A549 (cell line): ENCODE results near the gene CHAD. TPM values are rescaled to one million over a fixed set of nuclear protein-coding genes. Genes with fewer than 3 reads are reported as not detected.
A peak's percentile ranks its signal among the peaks of the same experiment; 100 is the strongest.

ENCODE experiments used
- ATAC-seq, 2 experiments: fragments of 200-7000 bp in 1 of 2; fragments of >200 bp in 1 of 2; cut with Nextera tagmentation in 1 of 2; cut with Tn5 transposase in 1 of 2; 3 replicates each; pipeline versions ENCODE4 v1.8.0 to v1.9.1; 2018 to 2020; ENCODE audit warnings: mild to moderate bottlenecking in 1 of 2, moderate library complexity in 1 of 2
- CTCF ChIA-PET: fragments of 300-600 bp; sonication (Branson Sonifier 250); formaldehyde crosslinking; extraction: SDS; loops from one replicate; lab custom pipeline; 2021; ENCODE audit warnings: antibody characterized with exemption, inconsistent platforms; lab: Yijun Ruan, JAX
- POLR2A ChIA-PET: fragments of 350-600 bp; formaldehyde crosslinking; extraction: SDS; loops from one replicate; lab custom pipeline; 2021; ENCODE audit warnings: antibody characterized with exemption, inconsistent platforms; lab: Yijun Ruan, JAX
- DNase-seq, 2 experiments: peaks; one replicate each; pipeline versions ENCODE4 v3.0.0 to v3.0.0-alpha.2; 2011 to 2016; ENCODE audit warnings: low read depth in 1 of 2, low spot score in 1 of 2
- FAIRE-seq: peaks from 2 replicates; lab custom pipeline; 2011; peaks lifted over from hg19 to GRCh38; lab: Jason Lieb, UNC
- H3K27ac ChIP-seq, 2 experiments: fragments of >200 bp; sonication (Bioruptor Twin); formaldehyde crosslinking; 3 replicates each; pipeline ENCODE4 v1.5.1; 2016 to 2017
- H3K4me1 ChIP-seq: fragments of >200 bp; sonication (Bioruptor Twin); formaldehyde crosslinking; 3 replicates; pipeline ENCODE4 v1.6.1; 2016
- H3K4me2 ChIP-seq: fragments of >200 bp; sonication (Bioruptor Twin); formaldehyde crosslinking; 3 replicates; pipeline ENCODE4 v1.6.1; 2016
- H3K4me3 ChIP-seq: fragments of >200 bp; sonication (Bioruptor Twin); formaldehyde crosslinking; 3 replicates; pipeline ENCODE4 v1.5.1; 2016
- H3K9me3 ChIP-seq: fragments of >200 bp; sonication (Bioruptor Twin); formaldehyde crosslinking; 3 replicates; pipeline ENCODE4 v1.6.1; 2016
- CBX8 ChIP-seq: fragments of 200-600 bp; sonication (generic); IDR thresholded peaks from 2 replicates; pipeline ENCODE4 v1.6.1; 2016
- CEBPB ChIP-seq, 2 experiments: fragments of >200 bp in 1 of 2; sonication (Bioruptor Twin) in 1 of 2; formaldehyde crosslinking in 1 of 2; IDR thresholded peaks; 2 replicates each; pipeline ENCODE4 v1.6.1; 2012 to 2016
- CTCF ChIP-seq: fragments of >200 bp; sonication (Bioruptor Twin); formaldehyde crosslinking; IDR thresholded peaks from 3 replicates; pipeline ENCODE4 v1.5.1; 2016
- E2F6 ChIP-seq: IDR thresholded peaks from 2 replicates; pipeline ENCODE4 v1.6.1; 2012; ENCODE audit warnings: low read depth, borderline replicate concordance
- EHF ChIP-seq: fragments of 250-450 bp; sonication (Bioruptor Pico); IDR thresholded peaks from 2 replicates; pipeline ENCODE4 v1.5.0; 2020; ENCODE audit warnings: mild to moderate bottlenecking
- EP300 ChIP-seq, 2 experiments: fragments of >200 bp; sonication (Bioruptor Twin); formaldehyde crosslinking; IDR thresholded peaks; 2 replicates in 1 of 2; 3 replicates in 1 of 2; pipeline ENCODE4 v1.6.1; 2016 to 2017
- ESRRA ChIP-seq: fragments of 150-350 bp; IDR thresholded peaks from 2 replicates; pipeline ENCODE4 v1.6.1; 2014; ENCODE audit warnings: mild to moderate bottlenecking, low read length, borderline replicate concordance
- HEYL ChIP-seq: fragments of 250-450 bp; sonication (Bioruptor Pico); IDR thresholded peaks from 2 replicates; pipeline ENCODE4 v1.8.0; 2021; ENCODE audit warnings: mild to moderate bottlenecking, moderate library complexity
- HMGXB4 ChIP-seq: fragments of 250-450 bp; sonication (Bioruptor Pico); IDR thresholded peaks from 2 replicates; pipeline ENCODE4 v1.5.0; 2021; ENCODE audit warnings: mild to moderate bottlenecking, moderate library complexity, borderline replicate concordance
- HOXB5 ChIP-seq: fragments of 250-450 bp; sonication (Bioruptor Pico); IDR thresholded peaks from 2 replicates; pipeline ENCODE4 v1.5.0; 2020; ENCODE audit warnings: mild to moderate bottlenecking, moderate library complexity
- JUN ChIP-seq, 2 experiments: fragments of >200 bp; sonication (Bioruptor Twin); formaldehyde crosslinking; IDR thresholded peaks; 2 replicates in 1 of 2; 3 replicates in 1 of 2; pipeline ENCODE4 v1.6.1; 2016 to 2017
- JUNB ChIP-seq: fragments of >200 bp; sonication (Bioruptor Twin); formaldehyde crosslinking; IDR thresholded peaks from 2 replicates; pipeline ENCODE4 v1.6.1; 2016
- KDM1A ChIP-seq: fragments of 200-600 bp; sonication (generic); IDR thresholded peaks from 2 replicates; pipeline ENCODE4 v1.6.1; 2016; ENCODE audit warnings: low read depth, mild to moderate bottlenecking
- MAX ChIP-seq: IDR thresholded peaks from 2 replicates; pipeline ENCODE4 v1.6.1; 2012
- MYC ChIP-seq: IDR thresholded peaks from 2 replicates; pipeline ENCODE4 v1.6.1; 2012; ENCODE audit warnings: mild to moderate bottlenecking, inconsistent platforms, low read length, improper control_type of control experiment, borderline replicate concordance
- PHF8 ChIP-seq: fragments of 200-600 bp; sonication (generic); IDR thresholded peaks from 2 replicates; pipeline ENCODE4 v1.6.1; 2016; ENCODE audit warnings: low read depth, mild to moderate bottlenecking, antibody characterized with exemption, moderate library complexity, borderline replicate concordance
- POLR2A ChIP-seq: IDR thresholded peaks from 2 replicates; pipeline ENCODE4 v1.6.1; 2012; ENCODE audit warnings: mild to moderate bottlenecking, low read length
- RAD21 ChIP-seq, 2 experiments: fragments of >200 bp in 1 of 2; sonication (Bioruptor Twin) in 1 of 2; formaldehyde crosslinking in 1 of 2; IDR thresholded peaks in 1 of 2; conservative IDR thresholded peaks in 1 of 2; 2 replicates in 1 of 2; 3 replicates in 1 of 2; pipeline ENCODE4 v1.6.1; 2012 to 2018; ENCODE audit warnings: inconsistent platforms in 1 of 2
- RARB ChIP-seq: fragments of 250-450 bp; sonication (Bioruptor Pico); IDR thresholded peaks from 2 replicates; pipeline ENCODE4 v1.8.0; 2021; ENCODE audit warnings: mild to moderate bottlenecking, moderate library complexity
- RFX5 ChIP-seq: fragments of 450-650 bp; IDR thresholded peaks from 2 replicates; pipeline ENCODE4 v1.7.1; 2014; ENCODE audit warnings: antibody characterized with exemption, mild to moderate bottlenecking, moderate library complexity
- WGBS: methylation state at CpG from one replicate; pipeline ENCODE4 v1.1.6; 2017; ENCODE audit errors: missing lambda C conversion rate; 5-methylcytosine and 5-hydroxymethylcytosine counted together
- polyA plus RNA-seq, 4 experiments: library from polyadenylated mRNA; depleted of rRNA in 3 of 4; stranded (reverse); fragments of >200 nt; fragmentation: RNase III in 1 of 4; extraction: RNeasy Plus Mini Kit Qiagen cat#74134 plus additional on column Dnase treatment in 1 of 4; gene quantifications; 2 replicates in 3 of 4; 3 replicates in 1 of 4; pipeline ENCODE4 v1.2.3, GENCODE V29; 2011 to 2017
- TF ChIP-seq, protein P1 (sequence below): fragments of 250-450 bp; sonication (Bioruptor Pico); IDR thresholded peaks from 2 replicates; pipeline ENCODE4 v1.5.0; 2020; ENCODE audit warnings: low read depth, mild to moderate bottlenecking, moderate library complexity

CHAD gene
- polyA plus RNA-seq, 2 of the 4 experiments (the other 2 are of a cell fraction): not detected

DNA sequence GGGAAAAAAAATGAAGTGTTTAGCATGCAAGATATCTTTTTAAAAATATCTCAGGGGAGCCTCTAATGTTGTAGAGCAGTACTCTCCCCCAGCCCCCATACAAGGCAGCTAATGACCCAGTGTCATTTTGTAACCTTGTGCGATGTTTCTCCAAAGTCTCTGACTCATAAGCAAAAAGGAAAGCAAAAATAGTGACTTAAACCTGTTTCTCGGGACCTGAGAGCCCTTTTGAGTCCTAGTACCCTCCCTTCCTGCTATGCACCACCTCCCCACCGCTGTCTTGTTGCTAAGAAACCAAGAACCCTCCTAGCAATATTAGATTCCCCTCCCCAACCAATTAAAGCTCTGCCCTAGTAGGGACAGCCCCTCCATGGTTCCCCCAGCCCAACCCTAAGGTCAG is 42.4 kb upstream of the CHAD start:
- H3K27ac ChIP-seq: no peak overlapping the region
- no peak for TF ChIP-seq RAD21 (conservative IDR thresholded peaks at IDR 0.05 in 1 of 2, IDR thresholded peaks at IDR 0.05 in 1 of 2)
- TF ChIP-seq HOXB5 (CRISPR knock-in tag): no peak
- no peak for TF ChIP-seq CBX8
- TF ChIP-seq RARB (CRISPR knock-in tag): no peak
- no peak for TF ChIP-seq EHF (CRISPR knock-in tag)
- TF ChIP-seq JUNB: no peak
- no peak for TF ChIP-seq POLR2A
- no peak for TF ChIP-seq CEBPB (IDR thresholded peaks at IDR 0.05)
- TF ChIP-seq, all 56 proteins: peak for 0
- Histone ChIP-seq H3K9me3 (no peaks in the 10 kb centered on the region), H3K4me1 (peaks cover 25% of the 10 kb centered on the region), H3K4me3 (no peak overlapping the region), H3K4me2 (no peak overlapping the region)
- no peak for FAIRE-seq
- 43% methylated on average over 3 of the region's 3 CpGs for WGBS
- no peak for ATAC-seq
- ChIA-PET CTCF (interaction anchor here (1.1 to 3.3 kb wide), 5 partner anchors 10 to 37 kb away, joined by 3 to 17 read pairs (median 10); no protein-coding TSS in a partner anchor), POLR2A (no interaction called here)
- DNase-seq: no peak

GRCh38 chr17:50508573-50509460 is 40.1 kb upstream of the CHAD start:
- CTCF ChIA-PET: interaction anchor here (0.7 to 1.9 kb wide), 7 partner anchors 11 to 333 kb away, joined by 3 to 6 read pairs (median 3); no protein-coding TSS in a partner anchor

GRCh38 chr17:50507871-50508572 is 39.3 kb upstream of the CHAD start, which contains the start of gene MYCBPAP:
Gene MYCBPAP (plus strand): TSS chr17:50508439. CDS start chr17:50508675, 236 bp downstream.
- Histone ChIP-seq H3K27ac (peak within 1 kb of the TSS; percentile 77 to 89), H3K4me3 (peak within 1 kb of the TSS; percentile 54), H3K4me2 (peak within 1 kb of the TSS; percentile 90), H3K9me3 (no peaks in the 10 kb centered on the region), H3K4me1 (peaks cover 16% of the 10 kb centered on the region; the same call in 2 of the 3 replicates)
- DNase-seq: peak; percentile 81 to 83
- POLR2A ChIA-PET: no interaction called here
- CTCF ChIA-PET: interaction anchor here (0.8 to 10.1 kb wide), 6 partner anchors 8 to 142 kb away, joined by 3 to 119 read pairs (median 8); partner anchors contain the start of gene RSAD1
- WGBS: 47% methylated on average over 27 of the region's 66 CpGs
- FAIRE-seq: no peak
- ATAC-seq: peak; percentile 76 to 85
- TF ChIP-seq HMGXB4 (CRISPR knock-in tag) (0 out of 2 replicates have a peak, but pooled peaks have one; percentile 31), JUNB (no peak), MYC (peak; percentile 29; the same call in 1 of the 2 replicates), HOXB5 (CRISPR knock-in tag) (0 out of 2 replicates have a peak, but pooled peaks have one; percentile 36), MAX (peak; percentile 76), E2F6 (peak; percentile 92), JUN (IDR thresholded peaks at IDR 0.05) (peak in 1 of 2 experiments; percentile 55; a peak in 1 of 5 replicates), CTCF (peak; percentile 39)
- TF ChIP-seq, protein P1, sequence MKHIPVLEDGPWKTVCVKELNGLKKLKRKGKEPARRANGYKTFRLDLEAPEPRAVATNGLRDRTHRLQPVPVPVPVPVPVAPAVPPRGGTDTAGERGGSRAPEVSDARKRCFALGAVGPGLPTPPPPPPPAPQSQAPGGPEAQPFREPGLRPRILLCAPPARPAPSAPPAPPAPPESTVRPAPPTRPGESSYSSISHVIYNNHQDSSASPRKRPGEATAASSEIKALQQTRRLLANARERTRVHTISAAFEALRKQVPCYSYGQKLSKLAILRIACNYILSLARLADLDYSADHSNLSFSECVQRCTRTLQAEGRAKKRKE: no peak

More at GRCh38 chr17:50508573-50509460, 40.1 kb upstream of the CHAD start:
- Histone ChIP-seq H3K27ac (peak overlapping the region; percentile 77 to 89), H3K4me2 (peak overlapping the region; percentile 90), H3K4me3 (peak overlapping the region; percentile 54), H3K9me3 (no peaks in the 10 kb centered on the region), H3K4me1 (peaks cover 16% of the 10 kb centered on the region; the same call in 2 of the 3 replicates)
- no peak for TF ChIP-seq HEYL (CRISPR knock-in tag)
- TF ChIP-seq PHF8: peak; percentile 76; the same call in 1 of the 2 replicates
- no peak for TF ChIP-seq ESRRA
- no peak for TF ChIP-seq RFX5
- no peak for TF ChIP-seq KDM1A
- no peak for TF ChIP-seq EP300 (IDR thresholded peaks at IDR 0.05)
- no peak for TF ChIP-seq HMGXB4 (CRISPR knock-in tag)
- TF ChIP-seq POLR2A: peak; percentile 85
- TF ChIP-seq RARB (CRISPR knock-in tag): no peak
- FAIRE-seq (no peak), ATAC-seq (peak; percentile 2 to 25; a peak in 3 of 6 replicates), DNase-seq (no peak)
- POLR2A ChIA-PET: no interaction called here
- WGBS: 31% methylated on average over 31 of the region's 32 CpGs
